Astrocyte (in vitro differentiated cells and primary cell): Measurements from ENCODE around the gene GALNT7.

Experiments used
- CTCF ChIP-seq: IDR thresholded peaks from 2 replicates; pipeline ENCODE4 v1.5.1; 2011; ENCODE audit warnings: low read depth, mild to moderate bottlenecking, inconsistent platforms, low read length, moderate library complexity; ENCODE audit not compliant: insufficient read depth
- EZH2 ChIP-seq: IDR thresholded peaks from 2 replicates; pipeline ENCODE4 v1.6.1; 2012; ENCODE audit warnings: mild to moderate bottlenecking, low read length, inconsistent platforms; ENCODE audit not compliant: insufficient read depth

- TF ChIP-seq EZH2 (no peak), CTCF (no peak)
These were observed 194.1 kb downstream of the GALNT7 start for GRCh38 chr4:173362666-173363065.
